GM18951 (cell line): ENCODE data around the gene MSN.

ENCODE experiments used
- POLR2A ChIP-seq: IDR thresholded peaks from 4 replicates; pipeline ENCODE4 v1.6.1; 2011; ENCODE audit warnings: mild to moderate bottlenecking; ENCODE audit not compliant: insufficient read length, insufficient read depth; ENCODE audit errors: extremely low read depth
- in situ Hi-C: fragments of 300-500 bp; cut with MboI; formaldehyde crosslinking; loops from one replicate; pipeline ENCODE4 v1.12.0; 2022; ENCODE audit warnings: low sequenced_read_pairs, mixed read lengths, inconsistent platforms; ENCODE audit not compliant: unreplicated experiment

The MSN gene

GRCh38 chrX:65657659-65658058 lies 9.8 kb upstream of the MSN start:
- no peak for TF ChIP-seq POLR2A
- in situ Hi-C loops = loop anchor here (10.0 kb wide), 1 partner anchor 53 kb away; no protein-coding TSS in a partner anchor

GRCh38 chrX:65658229-65658628 lies 9.2 kb upstream of the MSN start:
- in situ Hi-C loops = loop anchor here (10.0 kb wide), 1 partner anchor 53 kb away; no protein-coding TSS in a partner anchor
- no peak for TF ChIP-seq POLR2A

- TF ChIP-seq POLR2A = no peak
- in situ Hi-C loops = no loop called here
Observed at GRCh38 chrX:65667157-65667502, 324 bp upstream of the MSN start.

GRCh38 chrX:65668377-65669310 lies 1.2 kb downstream of the MSN start:
- in situ Hi-C loops = no loop called here
- no peak for TF ChIP-seq POLR2A

GRCh38 chrX:65671286-65671685 lies 3.8 kb downstream of the MSN start:
- TF ChIP-seq POLR2A = no peak
- in situ Hi-C loops = no loop called here

GRCh38 chrX:65671966-65672365 lies 4.5 kb downstream of the MSN start:
- in situ Hi-C loops = no loop called here
- no peak for TF ChIP-seq POLR2A

GRCh38 chrX:65673857-65674203 lies 6.4 kb downstream of the MSN start:
- in situ Hi-C loops = no loop called here
- TF ChIP-seq POLR2A = no peak

- no peak for TF ChIP-seq POLR2A
- in situ Hi-C loops = no loop called here
Observed at GRCh38 chrX:65674204-65674893, 6.9 kb downstream of the MSN start.

GRCh38 chrX:65677954-65678469 lies 10.6 kb downstream of the MSN start:
- in situ Hi-C loops = no loop called here
- no peak for TF ChIP-seq POLR2A

GRCh38 chrX:65679071-65679540 lies 11.7 kb downstream of the MSN start:
- in situ Hi-C loops = no loop called here
- TF ChIP-seq POLR2A = no peak

- no peak for TF ChIP-seq POLR2A
- in situ Hi-C loops = no loop called here
Observed at GRCh38 chrX:65681810-65682209, 14.4 kb downstream of the MSN start.

GRCh38 chrX:65685112-65685511 lies 17.7 kb downstream of the MSN start:
- no peak for TF ChIP-seq POLR2A
- in situ Hi-C loops = no loop called here

GRCh38 chrX:65686236-65686635 lies 18.8 kb downstream of the MSN start:
- in situ Hi-C loops = no loop called here
- TF ChIP-seq POLR2A = no peak
